Activated T-helper 1 cell treated with Interleukin-2 at 50 U/mL for 16 hours (primary cell): Measurements from ENCODE around the gene COX15.
"Not testable (repeated sequence)": the region's sequence is repeated elsewhere in the genome, so short reads cannot be mapped to it uniquely, and the experiment has no call there.

Experiments
- DNase-seq: peaks from one replicate; pipeline ENCODE4 v3.0.0-alpha.2; 2020; ENCODE audit warnings: low read depth

Gene COX15

GRCh38 chr10:99740933-99741559 is 9.1 kb upstream of the COX15 start:
- DNase-seq, result no peak

- DNase-seq, result no peak
Measured at GRCh38 chr10:99740260-99740659, 8.3 kb upstream of the COX15 start.

- DNase-seq, result not testable (repeated sequence)
Measured at GRCh38 chr10:99734111-99734510, 2.2 kb upstream of the COX15 start.

GRCh38 chr10:99733366-99733765 is 1.4 kb upstream of the COX15 start:
- no peak for DNase-seq

DNA sequence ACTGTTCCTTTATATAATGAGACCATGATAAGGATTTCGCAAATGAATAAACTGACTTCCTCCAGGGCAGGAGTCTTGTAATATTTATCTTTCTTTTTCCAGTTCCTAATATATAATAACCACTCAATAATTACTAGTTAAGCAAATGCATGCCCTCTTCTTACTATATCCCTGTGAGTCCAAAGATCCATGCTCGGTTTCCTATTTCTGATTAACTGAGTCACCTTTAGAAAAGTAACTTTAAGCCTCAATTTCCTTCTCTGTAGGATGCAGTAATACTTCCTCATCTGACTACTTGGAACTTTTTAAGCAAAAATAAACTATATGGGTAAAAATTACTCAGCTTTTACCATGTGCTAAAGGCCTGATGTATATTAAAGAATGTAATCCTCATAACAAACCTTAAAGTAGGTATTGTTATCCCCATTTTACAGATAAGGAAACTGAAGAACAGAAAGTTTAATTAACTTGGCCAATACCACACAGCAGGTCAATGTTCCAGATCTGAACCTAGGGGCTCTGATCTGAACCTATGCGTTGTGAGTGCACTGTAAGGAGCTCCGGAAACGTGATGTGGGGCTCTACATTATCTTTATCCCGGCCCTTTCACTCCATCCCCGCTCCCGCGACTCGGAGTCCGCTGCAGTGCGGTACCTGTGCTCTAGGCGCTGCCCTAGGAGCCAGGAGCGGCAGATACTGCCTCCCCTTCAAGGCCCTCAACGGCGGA is 458 bp downstream of the COX15 start:
- no peak for DNase-seq

DNA sequence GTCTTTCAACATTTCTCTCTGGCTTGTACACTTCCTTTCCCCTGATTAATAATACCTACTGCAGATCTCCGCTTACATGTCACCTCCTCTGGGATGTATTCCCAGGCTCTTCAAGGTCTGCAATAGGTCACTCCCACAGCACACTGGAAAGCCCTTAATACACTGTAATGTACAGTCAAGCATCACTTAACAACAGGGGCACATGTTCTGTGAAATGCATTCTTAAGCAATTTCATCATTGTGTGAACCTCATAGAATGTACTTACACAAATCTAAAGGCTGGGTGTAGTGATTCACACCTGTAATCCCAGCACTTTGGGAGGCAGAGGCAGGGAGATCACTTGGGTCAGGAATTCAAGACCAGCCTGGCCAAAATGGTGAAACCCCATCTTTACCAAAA is 1.9 kb downstream of the COX15 start:
- no peak for DNase-seq

DNA sequence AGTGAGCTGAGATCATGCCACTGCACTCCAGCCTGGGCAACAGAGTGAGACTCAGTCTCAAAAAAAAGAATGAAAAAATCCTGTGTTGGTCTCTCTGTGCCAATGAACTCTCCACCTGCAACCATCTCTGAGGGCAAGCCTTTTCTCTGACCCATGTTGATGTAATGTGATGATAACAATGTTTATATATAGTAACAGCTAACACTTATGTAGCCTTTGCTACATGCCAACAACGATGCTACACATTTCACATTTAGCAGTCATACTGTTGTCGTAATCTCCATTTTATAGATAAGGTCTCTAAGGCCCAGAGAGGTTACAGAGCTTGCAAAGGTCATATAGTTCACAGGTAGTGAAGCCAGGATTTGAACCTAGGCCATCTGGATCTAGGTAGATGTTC is 11.5 kb downstream of the COX15 start:
- DNase-seq, result no peak

GRCh38 chr10:99714446-99714845 is 17.5 kb downstream of the COX15 start:
- no peak for DNase-seq

DNA sequence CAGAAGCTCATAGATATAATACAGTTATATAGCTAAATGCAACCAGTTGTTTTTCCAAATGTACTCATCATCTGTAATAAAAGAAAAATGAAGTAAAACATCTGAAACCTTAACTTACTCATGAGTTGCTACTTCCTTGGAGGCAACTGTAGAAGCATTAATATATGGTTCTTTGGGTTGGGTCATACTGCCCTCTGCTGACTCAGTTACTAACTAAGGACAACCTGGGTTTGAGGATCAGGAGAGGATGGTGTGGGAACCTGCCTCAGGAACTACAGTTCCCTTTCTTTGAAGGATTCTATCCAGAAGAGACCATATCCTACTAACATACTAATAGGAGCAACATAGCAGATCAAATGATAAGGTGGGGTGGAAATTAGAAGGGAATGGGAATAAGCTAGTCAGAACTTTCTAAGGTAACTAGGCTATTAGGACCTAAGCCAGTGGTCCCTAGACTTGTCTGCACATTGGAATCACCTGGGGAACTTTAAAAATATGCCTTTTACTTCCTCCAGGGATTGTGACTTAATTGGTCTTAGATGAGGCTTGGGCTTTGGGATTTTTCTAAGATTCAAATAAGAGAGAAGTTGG is 20.7 kb downstream of the COX15 start:
- DNase-seq, result no peak

- DNase-seq, result no peak
Measured at GRCh38 chr10:99709480-99710229, 22.3 kb downstream of the COX15 start.

DNA sequence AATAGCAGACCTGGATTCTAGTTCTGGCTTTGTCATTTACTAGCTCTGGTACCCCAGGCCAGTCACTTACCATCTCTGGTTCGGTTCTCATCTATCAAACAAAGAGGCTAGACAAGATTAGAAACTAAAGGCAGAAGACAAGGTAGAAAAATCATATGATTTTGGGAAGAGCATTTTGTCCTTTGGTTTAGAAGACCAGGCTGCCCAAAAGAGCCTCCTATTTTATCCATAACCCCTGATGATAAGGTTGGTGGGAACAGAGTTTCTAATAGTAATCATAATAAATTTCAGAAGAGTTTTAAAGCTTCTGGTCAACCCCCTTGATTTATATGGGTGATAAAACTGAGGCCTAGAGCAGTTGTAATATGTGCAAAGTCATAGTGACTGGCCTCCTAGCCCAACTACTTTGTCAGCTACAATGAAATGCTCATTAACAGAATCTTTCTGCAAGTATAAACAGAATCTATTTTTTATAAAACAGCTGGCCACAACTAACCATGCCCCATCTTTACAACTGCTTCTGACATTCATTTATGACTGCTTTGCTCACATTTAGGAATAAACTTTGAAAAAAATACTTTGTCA is 23.4 kb downstream of the COX15 start:
- no peak for DNase-seq

DNA sequence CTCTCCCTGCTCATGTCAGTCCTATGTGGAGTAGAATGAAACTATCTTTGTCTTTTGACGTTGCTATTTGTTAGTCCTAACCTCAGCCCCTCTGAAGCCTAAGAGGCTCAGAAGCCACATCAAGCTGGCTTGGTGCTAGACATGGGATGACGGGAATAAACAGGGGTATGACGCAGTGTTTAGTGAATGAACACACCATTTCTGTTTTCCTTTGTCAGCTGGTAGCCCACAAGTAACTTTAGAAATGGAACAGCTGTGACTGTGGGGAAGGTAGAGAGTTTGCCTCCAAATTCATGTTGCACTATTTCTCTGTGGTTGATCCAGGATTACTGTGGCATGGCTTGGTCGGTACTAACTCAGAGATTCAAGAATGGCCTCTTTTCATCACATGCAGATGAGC is 31.3 kb downstream of the COX15 start:
- DNase-seq, result no peak

- DNase-seq, result no peak
Measured at GRCh38 chr10:99698504-99699080, 33.3 kb downstream of the COX15 start.

DNA sequence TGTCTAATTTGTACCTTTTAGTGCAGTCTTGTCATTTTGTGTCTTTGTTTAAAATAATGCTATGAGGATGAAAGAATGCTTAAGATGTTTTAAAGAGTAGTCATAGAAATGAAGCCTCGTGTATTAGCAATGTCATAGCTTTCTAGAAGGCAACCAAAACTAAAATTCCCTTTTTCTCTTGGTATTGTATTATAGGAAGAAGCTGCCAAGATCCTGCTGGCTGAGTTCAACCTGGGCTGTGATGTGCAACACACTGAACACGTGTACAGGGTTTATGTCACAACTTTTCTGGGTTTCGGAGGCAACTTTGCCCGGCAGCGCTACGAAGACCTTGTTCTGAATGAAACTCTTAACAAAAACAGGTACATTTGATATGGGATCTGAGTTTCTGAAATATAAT is 36.2 kb downstream of the COX15 start:
- no peak for DNase-seq

DNA sequence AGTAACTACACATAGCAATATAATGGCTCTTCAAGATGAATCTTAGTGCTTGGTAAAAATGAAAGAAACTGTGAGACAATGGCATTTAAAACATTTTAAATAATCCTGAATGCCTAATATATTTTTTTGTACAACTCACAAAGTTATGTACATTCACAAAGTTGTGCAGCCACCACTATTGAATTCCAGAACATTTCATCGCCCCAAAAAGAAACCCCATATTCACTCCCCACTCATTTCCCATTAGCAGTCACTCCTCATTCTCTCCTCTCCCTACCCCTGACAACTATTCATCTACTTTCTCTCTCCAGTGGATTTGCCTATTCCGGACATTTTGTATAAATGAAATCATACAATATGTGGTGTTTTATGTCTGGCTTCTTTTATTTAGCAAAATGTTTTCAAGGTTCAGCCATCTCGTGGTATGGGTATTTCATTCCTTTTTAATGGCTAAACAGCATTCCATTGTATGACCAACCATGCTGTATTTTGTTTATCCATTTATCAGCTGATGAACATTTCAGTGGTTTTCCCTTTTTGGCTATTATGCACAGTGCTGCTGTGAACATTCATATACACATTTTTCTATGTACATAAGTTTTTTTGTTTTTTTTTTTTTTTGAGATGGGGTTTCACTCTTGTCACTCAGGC is 37.9 kb downstream of the COX15 start:
- DNase-seq, result no peak

DNA sequence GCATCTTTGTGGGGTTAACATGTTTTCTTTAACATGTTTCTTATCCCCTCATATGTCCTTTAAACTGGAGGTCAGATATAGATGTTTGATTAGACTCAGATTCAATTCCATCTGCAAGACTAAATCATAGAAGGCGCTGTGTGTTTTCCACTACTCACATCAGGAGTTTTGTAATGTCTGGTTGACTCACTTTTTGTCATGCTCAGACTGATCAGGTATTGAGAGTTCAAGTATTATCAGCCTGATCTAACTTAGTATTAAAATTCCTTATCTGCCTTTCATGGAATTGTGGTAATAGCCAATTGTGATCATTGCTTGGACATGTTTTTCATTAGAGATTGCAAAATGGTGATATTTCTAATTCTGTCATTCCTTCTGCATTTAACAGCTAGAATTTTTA is 42.5 kb downstream of the COX15 start:
- no peak for DNase-seq

DNA sequence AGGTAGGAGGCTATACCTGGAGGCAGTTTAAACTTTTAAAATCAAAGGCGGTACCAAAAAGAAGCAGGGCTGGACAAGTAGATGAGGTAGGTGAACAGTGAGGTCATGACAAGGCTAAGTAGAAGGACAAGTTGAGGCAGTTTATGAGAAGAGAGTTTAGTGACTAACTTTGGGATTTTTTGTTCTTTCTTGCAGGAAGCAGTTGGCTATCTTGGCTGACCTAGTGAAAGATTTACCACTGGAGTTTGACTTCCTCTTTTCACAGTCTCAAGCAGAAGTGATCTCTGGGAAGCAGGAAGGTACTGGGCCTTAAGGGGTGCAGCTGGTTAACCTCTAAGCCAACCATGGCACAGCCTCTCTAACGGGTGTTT is 46.3 kb downstream of the COX15 start:
- no peak for DNase-seq

DNA sequence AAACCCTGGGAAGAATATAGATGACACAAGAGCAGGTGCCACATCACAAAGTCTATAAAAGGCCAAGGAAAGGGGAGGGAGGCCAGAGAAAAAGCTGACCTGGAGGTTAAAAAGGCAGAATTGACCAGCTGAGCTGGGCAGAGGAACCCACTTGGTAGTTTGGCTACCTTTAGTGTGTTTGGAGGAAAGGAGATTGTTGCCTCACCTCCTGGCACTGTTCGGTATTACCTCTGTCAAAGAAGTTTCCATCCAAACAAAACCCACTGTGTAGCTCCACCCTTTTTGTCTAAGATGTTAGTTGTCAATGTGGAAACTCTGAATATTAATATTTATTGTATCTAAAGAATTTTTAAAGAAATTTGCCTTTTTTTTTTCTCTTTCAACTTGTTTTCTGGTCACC is 49.2 kb downstream of the COX15 start:
- DNase-seq, result no peak
